ENCODE results near the gene EGR2.

DNA sequence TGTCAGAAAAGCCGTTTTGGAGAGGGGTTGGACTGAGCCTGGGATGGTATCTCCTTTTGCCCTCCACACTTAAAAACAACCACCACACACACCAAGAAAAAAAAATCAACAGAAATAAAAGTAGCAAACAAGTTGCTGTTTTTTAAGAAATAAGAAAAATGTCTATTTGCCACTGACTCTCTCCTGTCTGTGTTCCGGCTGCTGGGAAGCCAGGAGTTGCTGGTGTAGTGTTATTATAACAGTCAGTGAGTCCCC, 163 bp downstream of the EGR2 start:
- TF ChIP-seq, protein P1, sequence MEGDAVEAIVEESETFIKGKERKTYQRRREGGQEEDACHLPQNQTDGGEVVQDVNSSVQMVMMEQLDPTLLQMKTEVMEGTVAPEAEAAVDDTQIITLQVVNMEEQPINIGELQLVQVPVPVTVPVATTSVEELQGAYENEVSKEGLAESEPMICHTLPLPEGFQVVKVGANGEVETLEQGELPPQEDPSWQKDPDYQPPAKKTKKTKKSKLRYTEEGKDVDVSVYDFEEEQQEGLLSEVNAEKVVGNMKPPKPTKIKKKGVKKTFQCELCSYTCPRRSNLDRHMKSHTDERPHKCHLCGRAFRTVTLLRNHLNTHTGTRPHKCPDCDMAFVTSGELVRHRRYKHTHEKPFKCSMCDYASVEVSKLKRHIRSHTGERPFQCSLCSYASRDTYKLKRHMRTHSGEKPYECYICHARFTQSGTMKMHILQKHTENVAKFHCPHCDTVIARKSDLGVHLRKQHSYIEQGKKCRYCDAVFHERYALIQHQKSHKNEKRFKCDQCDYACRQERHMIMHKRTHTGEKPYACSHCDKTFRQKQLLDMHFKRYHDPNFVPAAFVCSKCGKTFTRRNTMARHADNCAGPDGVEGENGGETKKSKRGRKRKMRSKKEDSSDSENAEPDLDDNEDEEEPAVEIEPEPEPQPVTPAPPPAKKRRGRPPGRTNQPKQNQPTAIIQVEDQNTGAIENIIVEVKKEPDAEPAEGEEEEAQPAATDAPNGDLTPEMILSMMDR (IDR thresholded peaks at IDR 0.05 in 4 of 5, conservative IDR thresholded peaks at IDR 0.05 in 1 of 5) = no peak
- TF ChIP-seq POLR2A (IDR thresholded peaks at IDR 0.05) = no peak

All from gastrocnemius medialis (tissue), 4 donors.